ENCODE results near the gene RAB9A. TPM values are rescaled to one million over a fixed set of nuclear protein-coding genes. Genes with fewer than 3 reads are reported as not detected.

RAB9A gene
- total RNA-seq, 1 experiment from 2014 or later = 15.3 TPM

GRCh38 chrX:13741695-13742094 lies 52.8 kb downstream of the RAB9A start:
- TF ChIP-seq SIN3A (IDR thresholded peaks at IDR 0.05; ENCODE audit: borderline replicate concordance, insufficient read depth, low read depth, low read length) = no peak
- intact Hi-C loops (cut with micrococcal nuclease; ENCODE audit: unreplicated experiment) = no loop called here
- no peak overlapping the region for H3K27ac ChIP-seq (ENCODE audit: low read length)
- DNase-seq (ENCODE audit: low read depth, low spot score) (no peak), ATAC-seq (no peak)
- in situ Hi-C loops (cut with HindIII; ENCODE audit: low pct_unique_long_range_greater_than_20kb, low sequenced_read_pairs) = no loop called here
- H3K27me3 ChIP-seq (ENCODE audit: control insufficient read depth, insufficient read depth, low read length) = no peaks in the 10 kb centered on the region
- ChIA-PET CTCF (no interaction called here), POLR2A (no interaction called here)
- peaks cover 2% of the 10 kb centered on the region; the same call in 1 of the 2 replicates for H3K36me3 ChIP-seq (ENCODE audit: control insufficient read depth, insufficient read depth, low read length)
- H3K4me1 ChIP-seq (ENCODE audit: control insufficient read depth, insufficient read depth, low read length) = no peaks in the 10 kb centered on the region
- no peaks in the 10 kb centered on the region for H3K9me3 ChIP-seq (ENCODE audit: control insufficient read depth, insufficient read depth, low read depth, low read length)
- H3K4me3 ChIP-seq (ENCODE audit: low read depth in 2 of 2, low read length in 2 of 2) = no peak overlapping the region
- BruUV-seq (replicated peaks) = no TSS peak

DNA sequence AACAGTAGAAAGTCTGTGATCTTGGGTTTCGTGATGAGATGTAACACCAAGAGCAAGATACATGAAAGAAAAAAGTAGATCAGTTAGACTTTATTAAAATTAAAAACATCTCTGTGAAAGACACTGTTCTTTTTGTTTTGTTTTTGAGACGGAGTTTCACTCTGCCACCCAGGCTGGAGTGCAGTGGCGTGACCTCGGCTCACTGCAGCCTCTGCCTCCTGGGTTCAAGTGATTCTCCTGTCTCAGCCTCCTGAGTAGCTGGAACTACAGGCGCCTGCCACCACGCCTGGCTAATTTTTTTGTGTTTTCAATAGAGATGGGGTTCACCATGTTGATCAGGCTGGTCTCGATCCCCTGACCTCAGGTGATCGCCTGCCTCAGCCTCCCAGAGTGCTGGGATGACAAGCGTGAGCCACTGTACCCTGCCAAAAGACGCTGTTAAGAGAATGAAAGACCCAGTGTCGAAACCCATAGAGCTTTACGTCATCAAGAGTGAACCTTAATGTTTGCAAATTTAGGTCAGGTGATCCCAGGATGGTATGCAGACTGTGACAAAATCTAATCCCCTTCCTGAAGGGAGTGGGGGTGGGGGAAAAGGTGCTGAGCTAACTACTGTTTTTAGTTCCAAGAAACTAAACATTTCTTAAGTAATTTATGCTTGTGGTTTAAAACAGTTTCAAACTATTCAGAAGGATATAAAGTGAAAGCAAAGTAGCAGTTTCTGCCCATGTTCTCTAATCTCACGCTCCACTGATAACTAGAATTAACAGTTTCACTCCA lies 53.7 kb downstream of the RAB9A start:
- TF ChIP-seq TCF7L2 (IDR thresholded peaks at IDR 0.05; ENCODE audit: low read depth, low read length) = no peak
- no peak for TF ChIP-seq POLR2AphosphoS5 (IDR thresholded peaks at IDR 0.05; ENCODE audit: low read depth, low read length)
- TF ChIP-seq, protein P1, sequence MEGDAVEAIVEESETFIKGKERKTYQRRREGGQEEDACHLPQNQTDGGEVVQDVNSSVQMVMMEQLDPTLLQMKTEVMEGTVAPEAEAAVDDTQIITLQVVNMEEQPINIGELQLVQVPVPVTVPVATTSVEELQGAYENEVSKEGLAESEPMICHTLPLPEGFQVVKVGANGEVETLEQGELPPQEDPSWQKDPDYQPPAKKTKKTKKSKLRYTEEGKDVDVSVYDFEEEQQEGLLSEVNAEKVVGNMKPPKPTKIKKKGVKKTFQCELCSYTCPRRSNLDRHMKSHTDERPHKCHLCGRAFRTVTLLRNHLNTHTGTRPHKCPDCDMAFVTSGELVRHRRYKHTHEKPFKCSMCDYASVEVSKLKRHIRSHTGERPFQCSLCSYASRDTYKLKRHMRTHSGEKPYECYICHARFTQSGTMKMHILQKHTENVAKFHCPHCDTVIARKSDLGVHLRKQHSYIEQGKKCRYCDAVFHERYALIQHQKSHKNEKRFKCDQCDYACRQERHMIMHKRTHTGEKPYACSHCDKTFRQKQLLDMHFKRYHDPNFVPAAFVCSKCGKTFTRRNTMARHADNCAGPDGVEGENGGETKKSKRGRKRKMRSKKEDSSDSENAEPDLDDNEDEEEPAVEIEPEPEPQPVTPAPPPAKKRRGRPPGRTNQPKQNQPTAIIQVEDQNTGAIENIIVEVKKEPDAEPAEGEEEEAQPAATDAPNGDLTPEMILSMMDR (IDR thresholded peaks at IDR 0.05) = no peak
- TF ChIP-seq, protein P2, sequence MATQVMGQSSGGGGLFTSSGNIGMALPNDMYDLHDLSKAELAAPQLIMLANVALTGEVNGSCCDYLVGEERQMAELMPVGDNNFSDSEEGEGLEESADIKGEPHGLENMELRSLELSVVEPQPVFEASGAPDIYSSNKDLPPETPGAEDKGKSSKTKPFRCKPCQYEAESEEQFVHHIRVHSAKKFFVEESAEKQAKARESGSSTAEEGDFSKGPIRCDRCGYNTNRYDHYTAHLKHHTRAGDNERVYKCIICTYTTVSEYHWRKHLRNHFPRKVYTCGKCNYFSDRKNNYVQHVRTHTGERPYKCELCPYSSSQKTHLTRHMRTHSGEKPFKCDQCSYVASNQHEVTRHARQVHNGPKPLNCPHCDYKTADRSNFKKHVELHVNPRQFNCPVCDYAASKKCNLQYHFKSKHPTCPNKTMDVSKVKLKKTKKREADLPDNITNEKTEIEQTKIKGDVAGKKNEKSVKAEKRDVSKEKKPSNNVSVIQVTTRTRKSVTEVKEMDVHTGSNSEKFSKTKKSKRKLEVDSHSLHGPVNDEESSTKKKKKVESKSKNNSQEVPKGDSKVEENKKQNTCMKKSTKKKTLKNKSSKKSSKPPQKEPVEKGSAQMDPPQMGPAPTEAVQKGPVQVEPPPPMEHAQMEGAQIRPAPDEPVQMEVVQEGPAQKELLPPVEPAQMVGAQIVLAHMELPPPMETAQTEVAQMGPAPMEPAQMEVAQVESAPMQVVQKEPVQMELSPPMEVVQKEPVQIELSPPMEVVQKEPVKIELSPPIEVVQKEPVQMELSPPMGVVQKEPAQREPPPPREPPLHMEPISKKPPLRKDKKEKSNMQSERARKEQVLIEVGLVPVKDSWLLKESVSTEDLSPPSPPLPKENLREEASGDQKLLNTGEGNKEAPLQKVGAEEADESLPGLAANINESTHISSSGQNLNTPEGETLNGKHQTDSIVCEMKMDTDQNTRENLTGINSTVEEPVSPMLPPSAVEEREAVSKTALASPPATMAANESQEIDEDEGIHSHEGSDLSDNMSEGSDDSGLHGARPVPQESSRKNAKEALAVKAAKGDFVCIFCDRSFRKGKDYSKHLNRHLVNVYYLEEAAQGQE (IDR thresholded peaks at IDR 0.05; ENCODE audit: insufficient read depth in 1 of 2, low read depth in 2 of 2, low read length in 1 of 2) = no peak
- no peak for TF ChIP-seq SIN3A (IDR thresholded peaks at IDR 0.05; ENCODE audit: borderline replicate concordance, insufficient read depth, low read depth, low read length)
- ATAC-seq = no peak
- no peak overlapping the region for H3K27ac ChIP-seq (ENCODE audit: low read length)
- H3K27me3 ChIP-seq (ENCODE audit: control insufficient read depth, insufficient read depth, low read length) = no peaks in the 10 kb centered on the region
- CTCF ChIA-PET = interaction anchor here (0.5 kb wide), 1 partner anchor 83 kb away, joined by 6 read pairs; no protein-coding TSS in a partner anchor
- DNase-seq (ENCODE audit: low read depth, low spot score) = no peak
- BruUV-seq (replicated peaks) = no TSS peak
- intact Hi-C loops (cut with micrococcal nuclease; ENCODE audit: unreplicated experiment) = no loop called here
- no peaks in the 10 kb centered on the region for H3K9me3 ChIP-seq (ENCODE audit: control insufficient read depth, insufficient read depth, low read depth, low read length)
- no peak overlapping the region for H3K4me3 ChIP-seq (ENCODE audit: low read depth in 2 of 2, low read length in 2 of 2)
- no peaks in the 10 kb centered on the region for H3K4me1 ChIP-seq (ENCODE audit: control insufficient read depth, insufficient read depth, low read length)
- POLR2A ChIA-PET = no interaction called here
- in situ Hi-C loops (cut with HindIII; ENCODE audit: low pct_unique_long_range_greater_than_20kb, low sequenced_read_pairs) = no loop called here
- H3K36me3 ChIP-seq (ENCODE audit: control insufficient read depth, insufficient read depth, low read length) = peaks cover 2% of the 10 kb centered on the region; the same call in 1 of the 2 replicates

- in situ Hi-C loops (cut with HindIII; ENCODE audit: low pct_unique_long_range_greater_than_20kb, low sequenced_read_pairs) = no loop called here
- Histone ChIP-seq H3K4me1 (ENCODE audit: control insufficient read depth, insufficient read depth, low read length) (no peaks in the 10 kb centered on the region), H3K4me3 (ENCODE audit: low read depth in 2 of 2, low read length in 2 of 2) (no peak overlapping the region), H3K27ac (ENCODE audit: low read length) (no peak overlapping the region), H3K9me3 (ENCODE audit: control insufficient read depth, insufficient read depth, low read depth, low read length) (no peaks in the 10 kb centered on the region), H3K36me3 (ENCODE audit: control insufficient read depth, insufficient read depth, low read length) (no peaks in the 10 kb centered on the region; the same call in 1 of the 2 replicates), H3K27me3 (ENCODE audit: control insufficient read depth, insufficient read depth, low read length) (no peaks in the 10 kb centered on the region)
- ATAC-seq (peak; percentile 66; the same call in 1 of the 2 replicates), DNase-seq (ENCODE audit: low read depth, low spot score) (no peak)
- intact Hi-C loops (cut with micrococcal nuclease; ENCODE audit: unreplicated experiment) = loop anchor here (5.0 kb wide), 1 partner anchor 91 kb away; no protein-coding TSS in a partner anchor
- BruUV-seq (replicated peaks) = no TSS peak
- POLR2A ChIA-PET = no interaction called here
- CTCF ChIA-PET = no interaction called here
- TF ChIP-seq, protein P2 (IDR thresholded peaks at IDR 0.05; ENCODE audit: insufficient read depth in 1 of 2, low read depth in 2 of 2, low read length in 1 of 2) = no peak
- TF ChIP-seq, protein P1 (IDR thresholded peaks at IDR 0.05) = peak; percentile 47
Observed at GRCh38 chrX:13747836-13748235, 58.9 kb downstream of the RAB9A start.
